Tibial artery (tissue), 4 donors: ENCODE data around the gene GRIA3.
"Not testable (repeated sequence)": the region's sequence is repeated elsewhere in the genome, so short reads cannot be mapped to it uniquely, and the experiment has no call there.

Experiments used
- DNase-seq, 2 donors: peaks; one replicate each; pipeline ENCODE4 v3.0.0-alpha.2; 2019
- H3K27ac ChIP-seq, 2 donors: fragments of 200-600 bp; sonication (generic) in 1 of 2; 1 replicate in 1 of 2; 2 replicates in 1 of 2; pipeline ENCODE4 v1.5.1; 2018 to 2019; ENCODE audit warnings: mild to moderate bottlenecking in 1 of 2
- H3K27me3 ChIP-seq, 2 donors: fragments of 200-600 bp; sonication (generic) in 1 of 2; one replicate each; pipeline versions ENCODE4 v1.5.1 to v1.6.0; 2016 to 2019
- H3K36me3 ChIP-seq, 3 donors: fragments of 200-600 bp; sonication (generic) in 2 of 3; one replicate each; pipeline ENCODE4 v1.5.1; 2016 to 2019; ENCODE audit warnings: mild to moderate bottlenecking in 2 of 3
- H3K4me1 ChIP-seq, 4 donors: fragments of 200-600 bp; sonication (generic) in 2 of 4; 1 replicate in 3 of 4; 2 replicates in 1 of 4; pipeline ENCODE4 v1.5.1; 2016 to 2019
- H3K4me3 ChIP-seq, 2 donors: fragments of 200-600 bp; sonication (generic) in 1 of 2; 1 replicate in 1 of 2; 2 replicates in 1 of 2; pipeline ENCODE4 v1.5.1; 2018 to 2019; ENCODE audit warnings: mild to moderate bottlenecking in 2 of 2
- H3K9me3 ChIP-seq, 3 donors: fragments of 200-600 bp; sonication (generic) in 1 of 3; one replicate each; pipeline ENCODE4 v1.5.1; 2016 to 2019
- CTCF ChIP-seq, 2 experiments: fragments of 200-600 bp in 1 of 2; fragments of 450-650 bp in 1 of 2; IDR thresholded peaks; one replicate each; pipeline ENCODE4 v1.5.1; 2017 to 2019; ENCODE audit warnings: antibody characterized with exemption in 2 of 2, mild to moderate bottlenecking in 1 of 2, moderate library complexity in 1 of 2
- intact Hi-C: fragments of 100-400 bp; cut with DNase I; formaldehyde crosslinking; loops from one replicate; pipeline ENCODE4 v1.15.0; 2023; ENCODE audit warnings: low total_unique reads

GRIA3 gene

DNA sequence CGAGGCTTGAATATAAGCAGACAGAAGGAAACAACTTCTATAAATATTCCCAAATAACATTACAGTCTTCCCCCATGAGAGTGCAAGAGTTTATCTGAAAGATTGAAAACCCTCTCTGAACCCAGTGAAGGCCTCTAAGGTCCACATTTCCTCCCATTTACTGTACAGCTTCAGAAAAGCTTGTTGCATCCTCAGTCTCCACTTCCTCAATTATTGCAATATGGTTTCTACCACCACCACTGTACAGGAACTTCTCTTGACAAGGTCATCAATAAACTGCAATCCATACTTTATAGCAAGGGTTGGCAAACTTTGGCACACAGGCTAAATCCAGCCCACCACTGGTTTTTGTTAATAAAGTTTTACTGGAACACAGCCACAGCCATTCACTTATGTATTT, 309.8 kb downstream of the GRIA3 start:
- Histone ChIP-seq H3K4me3 (no peak overlapping the region), H3K36me3 (no peaks in the 10 kb centered on the region), H3K9me3 (no peaks in the 10 kb centered on the region), H3K27ac (no peak overlapping the region), H3K27me3 (no peaks in the 10 kb centered on the region), H3K4me1 (no peaks in the 10 kb centered on the region)
- DNase-seq: no peak
- intact Hi-C loops: no loop called here
- no peak for TF ChIP-seq CTCF (IDR thresholded peaks at IDR 0.05)

- Histone ChIP-seq H3K4me1 (no peaks in the 10 kb centered on the region), H3K9me3 (no peaks in the 10 kb centered on the region), H3K27me3 (no peaks in the 10 kb centered on the region), H3K36me3 (no peaks in the 10 kb centered on the region), H3K4me3 (no peak overlapping the region), H3K27ac (no peak overlapping the region)
- no peak for TF ChIP-seq CTCF (IDR thresholded peaks at IDR 0.05)
- intact Hi-C loops: no loop called here
- no peak for DNase-seq
Observed at GRCh38 chrX:123499787-123500186, 315.7 kb downstream of the GRIA3 start.

DNA sequence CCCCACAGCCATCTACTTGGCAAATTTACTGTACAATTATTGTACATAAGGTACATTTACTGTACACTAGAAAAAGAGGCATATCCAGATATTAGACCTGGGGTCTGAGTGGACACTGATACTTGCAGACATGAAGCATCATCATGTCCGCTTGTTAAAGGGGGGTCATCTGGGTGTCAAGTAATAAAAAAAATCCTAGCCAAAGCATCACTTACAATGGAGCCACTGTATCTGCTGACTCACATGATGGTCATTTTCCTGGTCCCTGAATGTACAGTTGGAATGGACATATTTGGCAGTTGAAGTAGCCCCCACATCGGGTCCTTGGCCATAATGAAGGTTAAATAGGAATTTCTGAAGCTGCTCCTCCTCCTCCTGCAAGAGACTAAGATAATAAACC, 320.0 kb downstream of the GRIA3 start:
- intact Hi-C loops: no loop called here
- Histone ChIP-seq H3K27ac (no peak overlapping the region), H3K9me3 (peaks cover 0 to 9% (median 0%) of the 10 kb centered on the region in 3 donors), H3K36me3 (no peaks in the 10 kb centered on the region), H3K4me3 (no peak overlapping the region), H3K27me3 (no peaks in the 10 kb centered on the region), H3K4me1 (no peaks in the 10 kb centered on the region)
- TF ChIP-seq CTCF (IDR thresholded peaks at IDR 0.05): no peak
- DNase-seq: no peak

GRCh38 chrX:123504630-123505270, 320.7 kb downstream of the GRIA3 start:
- peaks cover 0 to 9% (median 0%) of the 10 kb centered on the region in 3 donors for H3K9me3 ChIP-seq
- intact Hi-C loops: no loop called here
- no peak for TF ChIP-seq CTCF (IDR thresholded peaks at IDR 0.05)
- H3K4me1 ChIP-seq: no peaks in the 10 kb centered on the region
- no peaks in the 10 kb centered on the region for H3K36me3 ChIP-seq
- no peaks in the 10 kb centered on the region for H3K27me3 ChIP-seq
- DNase-seq: no peak
- no peak overlapping the region for H3K27ac ChIP-seq
- no peak overlapping the region for H3K4me3 ChIP-seq

GRCh38 chrX:123513585-123514278, 329.7 kb downstream of the GRIA3 start:
- H3K4me3 ChIP-seq: peak overlapping the region in 1 of 2 donors; percentile 12
- no peaks in the 10 kb centered on the region for H3K27me3 ChIP-seq
- H3K36me3 ChIP-seq: no peaks in the 10 kb centered on the region
- H3K4me1 ChIP-seq: no peaks in the 10 kb centered on the region
- intact Hi-C loops: no loop called here
- no peak for DNase-seq
- no peak for TF ChIP-seq CTCF (IDR thresholded peaks at IDR 0.05)
- H3K9me3 ChIP-seq: no peaks in the 10 kb centered on the region
- no peak overlapping the region for H3K27ac ChIP-seq

DNA sequence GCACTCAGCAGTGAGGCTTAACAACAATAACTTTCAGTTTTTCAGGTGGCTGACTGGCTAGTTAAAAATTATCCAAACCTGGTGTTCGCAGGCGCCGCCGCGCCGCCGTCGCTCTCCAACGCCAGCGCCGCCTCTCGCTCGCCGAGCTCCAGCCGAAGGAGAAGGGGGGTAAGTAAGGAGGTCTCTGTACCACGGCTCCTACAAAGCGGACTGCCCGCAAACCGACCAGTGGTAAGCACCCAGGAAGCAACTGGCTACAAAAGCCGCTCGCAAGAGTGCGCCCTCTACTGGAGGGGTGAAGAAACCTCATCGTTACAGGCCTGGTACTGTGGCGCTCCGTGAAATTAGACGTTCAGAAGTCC, 330.2 kb downstream of the GRIA3 start:
- H3K4me1 ChIP-seq, intact Hi-C loops, H3K27me3 ChIP-seq, H3K27ac ChIP-seq, H3K36me3 ChIP-seq, H3K9me3 ChIP-seq, DNase-seq: not testable (repeated sequence)
- peak overlapping the region in 1 of 2 donors; percentile 12 for H3K4me3 ChIP-seq
